ENCODE results near the gene IMMP2L. TPM values are rescaled to one million over a fixed set of nuclear protein-coding genes. Genes with fewer than 3 reads are reported as not detected.

Gene IMMP2L
- total and polyA plus RNA-seq, 4 donors: 9.2 to 34.7 (median 11.1) TPM

GRCh38 chr7:111202321-111202720, 360.0 kb downstream of the IMMP2L start:
- 92 to 94% methylated on average over 4 of the region's 4 CpGs for WGBS, 2 donors
- Histone ChIP-seq H3K4me1 (ENCODE audit: control insufficient read depth in 5 of 5, insufficient read depth in 5 of 5, low read length in 5 of 5) (no peaks in the 10 kb centered on the region), H3K9me3 (ENCODE audit: control insufficient read depth in 4 of 4, insufficient read depth in 3 of 4, low read length in 3 of 4) (no peaks in the 10 kb centered on the region), H3K9ac (ENCODE audit: insufficient read depth in 1 of 2, low read length in 2 of 2) (no peak overlapping the region), H3K27ac (ENCODE audit: low read depth in 1 of 2, low read length in 1 of 2) (no peak overlapping the region), H3K4me3 (no peak overlapping the region), H3K36me3 (ENCODE audit: control insufficient read depth in 4 of 4, insufficient read depth in 4 of 4, low read length in 4 of 4) (no peaks in the 10 kb centered on the region), H3K27me3 (ENCODE audit: control insufficient read depth in 3 of 3, insufficient read depth in 3 of 3, low read length in 2 of 3) (no peaks in the 10 kb centered on the region)
- no peak for TF ChIP-seq CTCF (IDR thresholded peaks at IDR 0.05; ENCODE audit: control extremely low read depth, extremely low read depth)
- no peak for DNase-seq
- no peak for ATAC-seq (ENCODE audit: insufficient read depth, low FRiP score)

GRCh38 chr7:111199643-111200042, 362.6 kb downstream of the IMMP2L start:
- H3K9ac ChIP-seq (ENCODE audit: insufficient read depth in 1 of 2, low read length in 2 of 2): no peak overlapping the region
- no peaks in the 10 kb centered on the region for H3K4me1 ChIP-seq (ENCODE audit: control insufficient read depth in 5 of 5, insufficient read depth in 5 of 5, low read length in 5 of 5)
- no peak for TF ChIP-seq CTCF (IDR thresholded peaks at IDR 0.05; ENCODE audit: control extremely low read depth, extremely low read depth)
- no peak overlapping the region for H3K27ac ChIP-seq (ENCODE audit: low read depth in 1 of 2, low read length in 1 of 2)
- H3K9me3 ChIP-seq (ENCODE audit: control insufficient read depth in 4 of 4, insufficient read depth in 3 of 4, low read length in 3 of 4): no peaks in the 10 kb centered on the region
- DNase-seq: no peak
- ATAC-seq (ENCODE audit: insufficient read depth, low FRiP score): no peak
- no peak overlapping the region for H3K4me3 ChIP-seq
- no peaks in the 10 kb centered on the region for H3K27me3 ChIP-seq (ENCODE audit: control insufficient read depth in 3 of 3, insufficient read depth in 3 of 3, low read length in 2 of 3)
- no peaks in the 10 kb centered on the region for H3K36me3 ChIP-seq (ENCODE audit: control insufficient read depth in 4 of 4, insufficient read depth in 4 of 4, low read length in 4 of 4)

- no peak for TF ChIP-seq CTCF (IDR thresholded peaks at IDR 0.05; ENCODE audit: control extremely low read depth, extremely low read depth)
- 86 to 95% methylated on average over 4 of the region's 4 CpGs for WGBS, 2 donors
- Histone ChIP-seq H3K4me3 (no peak overlapping the region), H3K27me3 (ENCODE audit: control insufficient read depth in 3 of 3, insufficient read depth in 3 of 3, low read length in 2 of 3) (no peaks in the 10 kb centered on the region), H3K4me1 (ENCODE audit: control insufficient read depth in 5 of 5, insufficient read depth in 5 of 5, low read length in 5 of 5) (no peaks in the 10 kb centered on the region), H3K27ac (ENCODE audit: low read depth in 1 of 2, low read length in 1 of 2) (no peak overlapping the region), H3K36me3 (ENCODE audit: control insufficient read depth in 4 of 4, insufficient read depth in 4 of 4, low read length in 4 of 4) (no peaks in the 10 kb centered on the region), H3K9ac (ENCODE audit: insufficient read depth in 1 of 2, low read length in 2 of 2) (no peak overlapping the region), H3K9me3 (ENCODE audit: control insufficient read depth in 4 of 4, insufficient read depth in 3 of 4, low read length in 3 of 4) (no peaks in the 10 kb centered on the region)
- ATAC-seq (ENCODE audit: insufficient read depth, low FRiP score) (no peak), DNase-seq (no peak)
Observed at GRCh38 chr7:111198255-111198654, 364.0 kb downstream of the IMMP2L start.

- Histone ChIP-seq H3K9me3 (ENCODE audit: control insufficient read depth in 4 of 4, insufficient read depth in 3 of 4, low read length in 3 of 4) (no peaks in the 10 kb centered on the region), H3K27me3 (ENCODE audit: control insufficient read depth in 3 of 3, insufficient read depth in 3 of 3, low read length in 2 of 3) (no peaks in the 10 kb centered on the region), H3K4me1 (ENCODE audit: control insufficient read depth in 5 of 5, insufficient read depth in 5 of 5, low read length in 5 of 5) (no peaks in the 10 kb centered on the region), H3K36me3 (ENCODE audit: control insufficient read depth in 4 of 4, insufficient read depth in 4 of 4, low read length in 4 of 4) (no peaks in the 10 kb centered on the region), H3K9ac (ENCODE audit: insufficient read depth in 1 of 2, low read length in 2 of 2) (no peak overlapping the region), H3K27ac (ENCODE audit: low read depth in 1 of 2, low read length in 1 of 2) (no peak overlapping the region), H3K4me3 (no peak overlapping the region)
- TF ChIP-seq CTCF (IDR thresholded peaks at IDR 0.05; ENCODE audit: control extremely low read depth, extremely low read depth): no peak
- no peak for DNase-seq
- no peak for ATAC-seq (ENCODE audit: insufficient read depth, low FRiP score)
- WGBS, 2 donors: 94 to 95% methylated on average over 8 of the region's 8 CpGs
Observed at GRCh38 chr7:111196655-111197054, 365.6 kb downstream of the IMMP2L start.

All from lung (tissue), 12 donors.